ENCODE measurements around the gene PCBD2. TPM values are rescaled to one million over a fixed set of nuclear protein-coding genes. Genes with fewer than 3 reads are reported as not detected.
"Not testable (repeated sequence)": the region's sequence is repeated elsewhere in the genome, so short reads cannot be mapped to it uniquely, and the experiment has no call there.

PCBD2 gene
- total RNA-seq, 1 experiment from 2014 or later: 9.3 TPM

- Histone ChIP-seq H3K27me3 (no peaks in the 10 kb centered on the region), H3K36me3 (no peaks in the 10 kb centered on the region), H3K27ac (no peak overlapping the region), H3K4me3 (no peak overlapping the region), H3K9me3 (replicated peaks) (0 out of 2 replicates have a peak, but pooled peaks cover 3% of the 10 kb centered on the region), H3K4me1 (no peaks in the 10 kb centered on the region)
- no peak for DNase-seq
These were observed 89.7 kb downstream of the PCBD2 start for GRCh38 chr5:134994560-134995156.

DNA sequence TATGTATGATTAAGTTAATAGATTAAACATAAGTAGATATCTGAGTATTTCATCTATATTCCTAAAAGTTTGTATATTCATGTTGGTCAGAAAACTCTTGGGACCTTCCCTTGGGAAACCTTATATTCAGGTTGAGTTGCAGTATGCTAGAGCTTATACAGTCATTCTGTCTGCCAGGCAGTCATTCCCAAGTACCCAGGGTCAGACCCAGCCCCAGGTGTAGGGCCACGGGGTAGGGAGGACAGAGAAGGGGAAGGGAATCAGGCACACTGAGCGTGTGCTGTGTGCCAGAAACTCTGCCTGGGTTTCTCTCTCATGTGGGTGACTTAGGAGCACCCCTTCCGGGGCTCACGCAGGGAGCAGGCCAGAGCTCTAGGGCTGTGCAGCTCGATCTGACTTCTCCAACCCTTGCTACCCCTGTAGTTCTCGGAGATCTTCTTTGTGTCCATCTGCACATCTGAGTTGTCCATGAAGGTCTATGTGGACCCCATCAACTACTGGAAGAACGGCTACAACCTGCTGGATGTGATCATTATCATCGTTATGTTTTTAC is 91.0 kb downstream of the PCBD2 start:
- Histone ChIP-seq H3K4me1 (no peaks in the 10 kb centered on the region), H3K4me3 (no peak overlapping the region), H3K36me3 (no peaks in the 10 kb centered on the region), H3K27ac (no peak overlapping the region), H3K9me3 (replicated peaks) (peaks cover 3% of the 10 kb centered on the region; the same call in 1 of the 2 replicates), H3K27me3 (no peaks in the 10 kb centered on the region)
- DNase-seq: no peak

DNA sequence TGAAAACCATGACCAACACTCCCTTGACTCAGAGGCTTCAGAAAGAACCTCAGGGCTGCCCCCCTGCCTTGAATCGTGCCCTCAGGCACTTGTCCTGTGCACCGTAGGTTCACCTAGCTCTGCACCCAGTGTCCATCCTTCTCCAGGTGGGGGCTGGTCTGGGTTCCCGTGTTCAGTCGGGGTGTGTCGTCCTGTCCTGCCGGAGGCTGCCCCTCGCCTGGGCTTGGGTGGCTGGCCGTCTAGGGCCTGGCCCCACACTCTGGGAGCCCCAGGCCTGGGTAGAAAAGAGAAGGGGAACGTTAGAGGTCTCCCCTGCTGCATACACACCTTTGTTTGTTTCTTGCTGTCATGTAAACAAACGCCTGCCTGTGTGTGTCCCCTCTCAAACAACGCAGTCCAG is 92.1 kb downstream of the PCBD2 start:
- Histone ChIP-seq H3K4me3 (no peak overlapping the region), H3K4me1 (no peaks in the 10 kb centered on the region), H3K27ac (no peak overlapping the region), H3K9me3 (replicated peaks) (peaks cover 3% of the 10 kb centered on the region; the same call in 1 of the 2 replicates), H3K36me3 (no peaks in the 10 kb centered on the region), H3K27me3 (no peaks in the 10 kb centered on the region)
- no peak for DNase-seq

DNA sequence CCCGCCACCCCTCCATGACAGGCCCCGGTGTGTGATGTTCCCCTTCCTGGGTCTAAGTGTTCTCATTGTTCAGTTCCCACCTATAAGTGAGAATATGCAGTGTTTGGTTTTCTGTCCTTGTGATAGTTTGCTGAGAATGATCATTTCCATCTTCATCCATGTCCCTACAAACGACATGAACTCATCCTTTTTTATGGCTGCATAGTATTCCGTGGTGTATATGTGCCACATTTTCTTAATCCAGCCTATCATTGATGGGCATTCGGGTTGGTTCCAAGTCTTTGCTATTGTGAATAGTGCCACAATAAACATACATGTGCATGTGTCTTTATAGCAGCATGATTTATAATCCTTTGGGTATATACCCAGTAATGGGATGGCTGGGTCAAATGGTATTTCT is 93.1 kb downstream of the PCBD2 start:
- H3K27me3 ChIP-seq; H3K9me3 ChIP-seq (replicated peaks): not testable (repeated sequence)

GRCh38 chr5:135004376-135004775 is 99.4 kb downstream of the PCBD2 start:
- no peak overlapping the region for H3K27ac ChIP-seq
- H3K36me3 ChIP-seq: no peaks in the 10 kb centered on the region
- no peak for DNase-seq
- H3K27me3 ChIP-seq: no peaks in the 10 kb centered on the region
- H3K4me3 ChIP-seq: no peak overlapping the region
- H3K4me1 ChIP-seq: no peaks in the 10 kb centered on the region
- no peaks in the 10 kb centered on the region; the same call in 1 of the 2 replicates for H3K9me3 ChIP-seq (replicated peaks)

More for the DNA sequence above, 93.1 kb downstream of the PCBD2 start:
- H3K4me3 ChIP-seq, H3K4me1 ChIP-seq, H3K36me3 ChIP-seq, H3K27ac ChIP-seq, DNase-seq: not testable (repeated sequence)

- DNase-seq: no peak
- no peaks in the 10 kb centered on the region for H3K4me1 ChIP-seq
- no peaks in the 10 kb centered on the region for H3K36me3 ChIP-seq
- no peaks in the 10 kb centered on the region; the same call in 1 of the 2 replicates for H3K9me3 ChIP-seq (replicated peaks)
- H3K27me3 ChIP-seq: no peaks in the 10 kb centered on the region
- no peak overlapping the region for H3K4me3 ChIP-seq
- no peak overlapping the region for H3K27ac ChIP-seq
These were observed 100.1 kb downstream of the PCBD2 start for GRCh38 chr5:135005076-135005475.

DNA sequence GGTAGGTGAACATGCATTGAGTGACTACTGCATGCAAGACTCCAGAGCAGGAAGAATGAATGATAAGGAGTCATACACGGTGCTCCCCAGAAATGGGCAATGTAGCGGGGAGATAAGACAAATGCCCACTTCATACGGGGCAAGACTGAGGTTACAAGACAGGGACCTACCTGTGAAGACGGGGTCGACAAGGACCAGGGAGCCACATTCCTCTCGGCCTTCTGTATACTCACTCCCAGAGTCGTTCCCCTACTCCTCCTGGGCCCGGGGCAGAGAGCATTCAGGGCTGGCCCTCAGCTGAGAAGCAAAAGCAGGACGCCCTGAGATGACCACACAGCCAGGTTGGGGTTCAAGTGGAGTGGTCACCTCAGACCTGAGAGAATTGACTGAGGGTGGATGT is 102.4 kb downstream of the PCBD2 start:
- Histone ChIP-seq H3K4me3 (no peak overlapping the region), H3K9me3 (replicated peaks) (no peaks in the 10 kb centered on the region), H3K27ac (no peak overlapping the region), H3K36me3 (no peaks in the 10 kb centered on the region), H3K4me1 (no peaks in the 10 kb centered on the region), H3K27me3 (no peaks in the 10 kb centered on the region)
- DNase-seq: no peak

- Histone ChIP-seq H3K9me3 (replicated peaks) (no peaks in the 10 kb centered on the region), H3K27ac (no peak overlapping the region), H3K4me3 (no peak overlapping the region), H3K27me3 (no peaks in the 10 kb centered on the region), H3K36me3 (no peaks in the 10 kb centered on the region), H3K4me1 (no peaks in the 10 kb centered on the region)
- DNase-seq: no peak
These were observed 102.9 kb downstream of the PCBD2 start for GRCh38 chr5:135007749-135008363.

GRCh38 chr5:135008556-135008955 is 103.6 kb downstream of the PCBD2 start:
- Histone ChIP-seq H3K4me3 (no peak overlapping the region), H3K36me3 (no peaks in the 10 kb centered on the region), H3K9me3 (replicated peaks) (no peaks in the 10 kb centered on the region), H3K27ac (no peak overlapping the region), H3K27me3 (no peaks in the 10 kb centered on the region), H3K4me1 (no peaks in the 10 kb centered on the region)
- no peak for DNase-seq

GRCh38 chr5:135008981-135009735 is 104.2 kb downstream of the PCBD2 start:
- Histone ChIP-seq H3K4me1 (no peaks in the 10 kb centered on the region), H3K9me3 (replicated peaks) (no peaks in the 10 kb centered on the region), H3K36me3 (no peaks in the 10 kb centered on the region), H3K27me3 (no peaks in the 10 kb centered on the region), H3K27ac (no peak overlapping the region), H3K4me3 (no peak overlapping the region)
- no peak for DNase-seq

GRCh38 chr5:135009736-135010501 is 105.0 kb downstream of the PCBD2 start:
- no peak overlapping the region for H3K27ac ChIP-seq
- H3K4me1 ChIP-seq: no peaks in the 10 kb centered on the region
- DNase-seq: no peak
- H3K9me3 ChIP-seq (replicated peaks): no peaks in the 10 kb centered on the region
- no peak overlapping the region for H3K4me3 ChIP-seq
- no peaks in the 10 kb centered on the region for H3K36me3 ChIP-seq
- H3K27me3 ChIP-seq: no peaks in the 10 kb centered on the region

GRCh38 chr5:135010502-135011354 is 105.8 kb downstream of the PCBD2 start:
- Histone ChIP-seq H3K4me3 (no peak overlapping the region), H3K4me1 (no peaks in the 10 kb centered on the region), H3K27me3 (no peaks in the 10 kb centered on the region), H3K27ac (no peak overlapping the region), H3K36me3 (no peaks in the 10 kb centered on the region), H3K9me3 (replicated peaks) (no peaks in the 10 kb centered on the region)
- DNase-seq: no peak

DNA sequence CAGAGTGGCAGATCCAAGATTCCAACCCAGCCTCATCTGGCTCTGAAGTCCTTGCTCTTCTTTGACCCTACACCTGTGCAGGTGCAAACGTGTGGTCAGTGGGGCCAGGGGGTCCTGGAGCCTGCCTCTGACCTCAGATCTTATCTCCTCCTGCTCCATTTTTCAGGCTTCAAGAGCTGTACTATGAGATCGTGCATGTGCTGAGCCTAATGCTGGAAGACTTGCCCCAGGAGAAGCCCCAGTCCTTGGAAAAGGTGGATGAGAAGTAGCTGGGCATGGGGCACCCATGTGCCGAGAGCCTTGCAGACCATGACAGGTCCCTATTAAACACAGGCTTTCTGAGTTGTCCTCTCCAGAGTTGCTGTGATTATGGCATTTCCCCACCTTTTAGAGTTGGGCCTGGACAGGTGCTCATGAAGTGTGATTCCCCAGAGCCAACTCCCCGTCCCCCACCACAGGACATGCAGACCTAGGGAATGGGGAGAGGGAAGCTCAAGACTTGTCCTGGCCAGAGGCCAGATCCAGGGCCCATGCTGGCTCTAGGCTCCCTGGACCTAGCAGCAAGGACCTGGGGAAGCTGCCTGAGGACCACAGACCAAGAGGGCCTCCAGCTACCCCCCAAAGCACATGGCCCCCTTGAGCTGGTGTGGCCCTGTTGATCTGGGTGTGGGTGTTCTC is 106.6 kb downstream of the PCBD2 start:
- Histone ChIP-seq H3K36me3 (no peaks in the 10 kb centered on the region), H3K4me1 (no peaks in the 10 kb centered on the region)
- DNase-seq: no peak

More for the DNA sequence above, 106.6 kb downstream of the PCBD2 start:
- no peaks in the 10 kb centered on the region for H3K9me3 ChIP-seq (replicated peaks)
- H3K27me3 ChIP-seq: no peaks in the 10 kb centered on the region
- H3K4me3 ChIP-seq: no peak overlapping the region
- H3K27ac ChIP-seq: no peak overlapping the region
